ENCODE data around the gene RAB6B.

DNA sequence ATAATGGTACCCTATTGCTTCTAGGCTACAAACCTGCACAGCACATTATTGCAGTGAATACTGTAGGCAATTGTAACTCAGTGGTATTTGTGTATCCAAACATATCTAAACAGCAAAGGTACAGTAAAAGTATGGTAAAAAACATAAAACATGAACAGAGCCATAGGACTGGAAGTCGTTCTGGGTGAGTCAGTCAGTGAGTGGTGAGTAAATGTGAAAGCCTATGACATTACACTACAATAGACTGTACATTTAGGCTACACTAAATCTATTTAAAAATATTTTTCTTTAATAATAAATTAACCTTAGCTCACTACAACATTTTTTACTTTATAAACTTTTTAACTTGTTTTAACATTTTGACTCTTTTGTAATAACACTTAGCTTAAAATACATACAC lies 21.3 kb downstream of the RAB6B start:
- TF ChIP-seq EZH2 (IDR thresholded peaks at IDR 0.05), result no peak
- TF ChIP-seq, protein P1, sequence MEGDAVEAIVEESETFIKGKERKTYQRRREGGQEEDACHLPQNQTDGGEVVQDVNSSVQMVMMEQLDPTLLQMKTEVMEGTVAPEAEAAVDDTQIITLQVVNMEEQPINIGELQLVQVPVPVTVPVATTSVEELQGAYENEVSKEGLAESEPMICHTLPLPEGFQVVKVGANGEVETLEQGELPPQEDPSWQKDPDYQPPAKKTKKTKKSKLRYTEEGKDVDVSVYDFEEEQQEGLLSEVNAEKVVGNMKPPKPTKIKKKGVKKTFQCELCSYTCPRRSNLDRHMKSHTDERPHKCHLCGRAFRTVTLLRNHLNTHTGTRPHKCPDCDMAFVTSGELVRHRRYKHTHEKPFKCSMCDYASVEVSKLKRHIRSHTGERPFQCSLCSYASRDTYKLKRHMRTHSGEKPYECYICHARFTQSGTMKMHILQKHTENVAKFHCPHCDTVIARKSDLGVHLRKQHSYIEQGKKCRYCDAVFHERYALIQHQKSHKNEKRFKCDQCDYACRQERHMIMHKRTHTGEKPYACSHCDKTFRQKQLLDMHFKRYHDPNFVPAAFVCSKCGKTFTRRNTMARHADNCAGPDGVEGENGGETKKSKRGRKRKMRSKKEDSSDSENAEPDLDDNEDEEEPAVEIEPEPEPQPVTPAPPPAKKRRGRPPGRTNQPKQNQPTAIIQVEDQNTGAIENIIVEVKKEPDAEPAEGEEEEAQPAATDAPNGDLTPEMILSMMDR (IDR thresholded peaks at IDR 0.05 in 2 of 3, conservative IDR thresholded peaks at IDR 0.05 in 1 of 3; ENCODE audit: borderline replicate concordance in 1 of 3, insufficient read depth in 1 of 3, low read depth in 2 of 3, low read length in 2 of 3), result no peak
- no peak for TF ChIP-seq POLR2AphosphoS5 (IDR thresholded peaks at IDR 0.05; ENCODE audit: low read depth, low read length)
- TF ChIP-seq EZH2phosphoT487 (IDR thresholded peaks at IDR 0.05; ENCODE audit: borderline replicate concordance), result no peak
- TF ChIP-seq RAD21 (IDR thresholded peaks at IDR 0.05; ENCODE audit: low read depth), result no peak
- TF ChIP-seq, protein P2, sequence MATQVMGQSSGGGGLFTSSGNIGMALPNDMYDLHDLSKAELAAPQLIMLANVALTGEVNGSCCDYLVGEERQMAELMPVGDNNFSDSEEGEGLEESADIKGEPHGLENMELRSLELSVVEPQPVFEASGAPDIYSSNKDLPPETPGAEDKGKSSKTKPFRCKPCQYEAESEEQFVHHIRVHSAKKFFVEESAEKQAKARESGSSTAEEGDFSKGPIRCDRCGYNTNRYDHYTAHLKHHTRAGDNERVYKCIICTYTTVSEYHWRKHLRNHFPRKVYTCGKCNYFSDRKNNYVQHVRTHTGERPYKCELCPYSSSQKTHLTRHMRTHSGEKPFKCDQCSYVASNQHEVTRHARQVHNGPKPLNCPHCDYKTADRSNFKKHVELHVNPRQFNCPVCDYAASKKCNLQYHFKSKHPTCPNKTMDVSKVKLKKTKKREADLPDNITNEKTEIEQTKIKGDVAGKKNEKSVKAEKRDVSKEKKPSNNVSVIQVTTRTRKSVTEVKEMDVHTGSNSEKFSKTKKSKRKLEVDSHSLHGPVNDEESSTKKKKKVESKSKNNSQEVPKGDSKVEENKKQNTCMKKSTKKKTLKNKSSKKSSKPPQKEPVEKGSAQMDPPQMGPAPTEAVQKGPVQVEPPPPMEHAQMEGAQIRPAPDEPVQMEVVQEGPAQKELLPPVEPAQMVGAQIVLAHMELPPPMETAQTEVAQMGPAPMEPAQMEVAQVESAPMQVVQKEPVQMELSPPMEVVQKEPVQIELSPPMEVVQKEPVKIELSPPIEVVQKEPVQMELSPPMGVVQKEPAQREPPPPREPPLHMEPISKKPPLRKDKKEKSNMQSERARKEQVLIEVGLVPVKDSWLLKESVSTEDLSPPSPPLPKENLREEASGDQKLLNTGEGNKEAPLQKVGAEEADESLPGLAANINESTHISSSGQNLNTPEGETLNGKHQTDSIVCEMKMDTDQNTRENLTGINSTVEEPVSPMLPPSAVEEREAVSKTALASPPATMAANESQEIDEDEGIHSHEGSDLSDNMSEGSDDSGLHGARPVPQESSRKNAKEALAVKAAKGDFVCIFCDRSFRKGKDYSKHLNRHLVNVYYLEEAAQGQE (IDR thresholded peaks at IDR 0.05; ENCODE audit: low read depth), result no peak
- TF ChIP-seq POLR2A (IDR thresholded peaks at IDR 0.05; ENCODE audit: borderline replicate concordance, extremely low read depth, insufficient read depth, insufficient read length), result no peak
- TF ChIP-seq CEBPB (IDR thresholded peaks at IDR 0.05; ENCODE audit: low read depth), result no peak
- no peak for TF ChIP-seq YY1 (IDR thresholded peaks at IDR 0.05; ENCODE audit: extremely low read depth, insufficient replicate concordance, low read depth, low read length)
- no peak for TF ChIP-seq EGR1 (IDR thresholded peaks at IDR 0.05; ENCODE audit: low read depth)

Measured in HCT116 (cell line).